GM18907 (cell line): ENCODE results near the gene PRM3.

Source experiments
- ATAC-seq: cut with Tn5 transposase; IDR thresholded peaks from one replicate; pipeline ENCODE4 v1.9.1; 2021; ENCODE audit warnings: mild to moderate bottlenecking, moderate library complexity; ENCODE audit not compliant: unreplicated experiment

PRM3 gene

DNA sequence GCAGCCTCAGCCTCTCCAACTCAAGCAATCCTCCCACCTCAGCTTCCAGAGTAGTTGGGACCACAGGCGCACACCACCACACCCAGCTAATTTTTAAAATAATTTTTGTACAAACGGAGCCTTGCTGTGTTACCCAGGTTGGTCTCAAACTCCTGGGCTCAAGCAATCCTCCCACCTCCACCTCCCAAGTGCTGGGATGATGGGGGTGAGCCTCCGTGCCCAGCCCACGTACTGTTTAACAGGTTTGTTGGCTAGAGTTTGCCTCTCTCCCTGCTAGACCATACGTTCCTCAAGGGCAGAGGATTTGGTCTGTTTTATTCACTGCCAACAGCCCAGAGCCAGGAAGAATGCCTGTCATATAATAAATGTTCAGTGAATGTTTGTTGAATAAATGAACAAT is 44.0 kb downstream of the PRM3 start:
- ATAC-seq = no peak

DNA sequence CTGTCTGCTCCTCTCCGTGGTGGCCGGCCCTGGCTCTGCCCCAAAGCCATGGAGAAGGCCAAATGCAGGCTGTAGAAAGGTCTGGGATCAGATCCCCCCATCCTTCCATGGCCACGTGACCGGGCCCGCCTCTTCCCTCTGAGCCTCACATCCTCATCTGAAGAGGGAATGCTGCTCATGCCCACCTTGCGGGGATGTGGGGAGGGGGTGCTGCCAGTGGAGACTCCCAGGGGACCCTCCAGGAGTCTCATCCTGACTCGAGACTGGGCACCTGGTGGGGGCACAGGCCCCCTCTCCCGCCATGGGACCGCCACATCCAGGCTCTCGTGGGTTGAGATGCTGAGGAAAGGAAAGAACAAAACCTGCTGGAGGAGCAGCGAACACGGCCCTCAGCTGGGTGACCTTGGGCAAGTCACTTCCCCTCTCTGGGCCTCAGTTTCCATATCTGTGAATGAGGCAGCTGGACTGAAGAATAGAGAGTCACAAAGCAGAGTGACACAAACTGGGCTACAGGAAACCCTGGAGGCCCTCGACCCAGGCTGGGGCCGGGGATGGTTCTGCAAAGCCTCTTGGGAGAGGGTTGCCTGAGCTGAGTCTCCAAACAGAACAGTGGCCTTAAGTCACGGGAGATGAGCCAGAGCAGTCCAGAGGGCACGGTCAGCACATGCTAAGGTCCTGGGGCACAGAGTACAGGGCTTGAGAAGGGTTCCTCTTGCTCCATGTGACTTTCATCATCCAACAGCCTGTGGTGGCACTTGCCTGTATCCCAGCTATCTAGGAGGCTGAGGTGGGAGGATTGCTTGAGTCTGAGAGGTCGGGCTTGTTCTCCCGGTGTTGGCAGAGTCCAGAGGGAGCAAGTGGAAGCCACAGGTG is 47.5 kb downstream of the PRM3 start:
- ATAC-seq = no peak

DNA sequence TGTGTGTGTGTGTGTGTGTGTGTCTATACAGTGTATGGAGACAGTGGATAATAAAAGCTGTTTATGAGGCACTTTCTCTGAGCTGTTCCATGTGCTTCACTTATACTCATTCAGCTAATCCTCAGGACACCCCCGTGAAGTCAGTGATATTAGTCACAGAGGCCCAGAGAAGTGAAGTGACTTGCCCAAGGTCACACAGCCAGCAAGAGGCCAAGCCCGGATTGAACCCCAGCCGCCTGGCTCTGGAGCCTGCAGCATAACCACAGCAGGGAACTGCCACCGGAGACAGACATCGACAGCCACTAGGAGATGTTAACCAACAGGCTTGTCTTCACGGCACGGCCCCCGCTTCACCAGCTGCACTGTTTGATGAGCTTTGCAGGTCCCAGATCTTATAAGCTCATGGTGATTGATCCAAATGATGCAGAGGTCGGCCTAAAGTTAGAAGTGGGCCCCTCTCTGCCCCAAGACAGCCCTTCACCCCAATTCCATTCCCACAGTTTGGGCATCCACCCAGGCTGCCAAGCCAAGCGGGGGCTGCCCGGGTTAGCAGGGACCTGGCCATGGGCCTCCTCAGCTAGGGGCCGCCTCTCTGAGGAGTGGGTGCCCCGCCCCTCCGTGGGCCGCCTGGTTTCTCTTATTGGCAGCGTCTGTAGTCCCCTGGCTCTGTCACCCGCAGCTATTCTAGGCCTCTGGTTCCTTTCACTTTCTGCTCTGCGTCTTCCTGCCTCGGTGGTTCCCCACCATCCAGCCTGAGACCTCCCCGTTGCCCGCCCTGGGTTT is 48.3 kb downstream of the PRM3 start:
- peak; percentile 86 for ATAC-seq

DNA sequence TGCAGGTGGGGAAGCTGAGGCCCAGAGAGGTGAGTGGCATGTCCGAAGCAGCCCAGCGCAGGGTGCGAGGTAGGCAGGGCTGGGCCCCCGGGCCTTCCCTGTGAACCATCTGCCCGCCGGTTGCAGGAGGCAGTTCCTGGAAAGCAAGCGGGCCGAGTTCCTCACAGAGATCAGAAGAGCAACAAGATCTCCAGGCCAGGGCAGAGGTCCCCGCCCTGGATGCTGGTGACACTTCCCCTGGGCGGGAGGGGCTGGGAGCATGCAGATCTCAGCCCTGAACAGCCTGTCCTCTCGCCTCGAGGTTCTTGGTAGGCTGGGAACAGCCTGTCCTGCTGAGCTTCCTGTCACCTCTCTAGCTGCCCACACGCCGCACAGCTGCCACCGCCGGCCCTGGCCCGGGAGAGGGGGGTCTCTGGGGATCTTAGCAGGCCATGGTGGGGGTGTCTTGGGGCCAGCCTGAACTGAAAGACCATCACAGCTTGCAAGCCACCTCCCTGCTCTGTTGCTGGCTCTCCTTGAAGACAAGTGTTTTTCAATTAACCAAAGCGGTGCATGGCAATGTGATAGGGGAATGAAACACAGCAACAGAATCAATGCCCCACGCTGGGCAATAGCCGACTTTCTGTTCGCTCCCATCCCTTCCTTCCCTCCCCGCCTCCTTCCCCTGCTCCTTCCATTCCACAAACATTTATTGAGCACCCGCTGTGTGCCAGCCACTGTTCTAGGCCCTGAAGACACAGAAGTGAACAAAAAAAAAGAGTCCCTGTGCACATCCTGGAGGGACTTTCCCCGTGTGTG is 49.1 kb downstream of the PRM3 start:
- ATAC-seq = peak; percentile 50
